Measurements from ENCODE around the gene BEND6. TPM values are rescaled to one million over a fixed set of nuclear protein-coding genes. Genes with fewer than 3 reads are reported as not detected.

BEND6 gene
- polyA plus RNA-seq, 1 of the 3 experiments (the other 2 are of a cell fraction) = 6.9 TPM

DNA sequence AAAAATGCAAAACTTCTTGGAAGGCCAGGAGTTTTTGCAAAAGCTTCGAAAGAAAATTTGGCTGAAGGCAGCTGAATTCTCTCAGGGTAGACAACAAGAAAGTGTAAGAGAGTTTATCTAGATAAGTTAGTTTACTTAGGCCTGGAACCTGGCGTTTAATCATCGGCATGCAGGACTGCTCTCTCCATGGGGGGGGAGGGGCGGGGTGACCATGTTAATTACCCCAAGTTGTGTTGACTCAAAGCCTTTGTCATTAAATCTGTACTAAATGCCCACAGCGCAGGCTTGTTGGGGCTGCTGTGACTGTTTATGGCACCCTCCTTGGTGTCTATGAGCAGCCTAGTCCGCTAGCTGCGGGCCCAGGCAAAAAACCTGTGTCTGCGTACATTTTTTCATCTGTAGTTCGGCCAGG lies 115.0 kb downstream of the BEND6 start:
- no peak overlapping the region for H3K4me3 ChIP-seq (ENCODE audit: low read depth in 2 of 2, low read length in 1 of 2)
- H3K27me3 ChIP-seq (ENCODE audit: insufficient read depth) = no peaks in the 10 kb centered on the region
- H3F3A ChIP-seq (replicated peaks; ENCODE audit: insufficient read depth) = peaks cover 6% of the 10 kb centered on the region
- H2AFZ ChIP-seq (ENCODE audit: low read depth) = no peak overlapping the region
- DNase-seq = no peak
- peaks cover 3 to 18% of the 10 kb centered on the region in 2 experiments for H3K36me3 ChIP-seq (replicated peaks in 1 of 2; ENCODE audit: control insufficient read depth in 1 of 2, insufficient read depth in 2 of 2, low read length in 1 of 2)
- 98% methylated on average over 9 of the region's 9 CpGs for WGBS (ENCODE audit: low lambda C conversion rate)
- no peaks in the 10 kb centered on the region for H3K9me3 ChIP-seq
- no peak overlapping the region for H3K9ac ChIP-seq
- no peak overlapping the region for H3K27ac ChIP-seq (ENCODE audit: low read depth in 2 of 2, low read length in 1 of 2)
- H3K4me2 ChIP-seq = no peak overlapping the region
- TF ChIP-seq, protein P1, sequence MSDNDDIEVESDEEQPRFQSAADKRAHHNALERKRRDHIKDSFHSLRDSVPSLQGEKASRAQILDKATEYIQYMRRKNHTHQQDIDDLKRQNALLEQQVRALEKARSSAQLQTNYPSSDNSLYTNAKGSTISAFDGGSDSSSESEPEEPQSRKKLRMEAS (IDR thresholded peaks at IDR 0.05; ENCODE audit: low read depth) = no peak
- TF ChIP-seq, protein P2, sequence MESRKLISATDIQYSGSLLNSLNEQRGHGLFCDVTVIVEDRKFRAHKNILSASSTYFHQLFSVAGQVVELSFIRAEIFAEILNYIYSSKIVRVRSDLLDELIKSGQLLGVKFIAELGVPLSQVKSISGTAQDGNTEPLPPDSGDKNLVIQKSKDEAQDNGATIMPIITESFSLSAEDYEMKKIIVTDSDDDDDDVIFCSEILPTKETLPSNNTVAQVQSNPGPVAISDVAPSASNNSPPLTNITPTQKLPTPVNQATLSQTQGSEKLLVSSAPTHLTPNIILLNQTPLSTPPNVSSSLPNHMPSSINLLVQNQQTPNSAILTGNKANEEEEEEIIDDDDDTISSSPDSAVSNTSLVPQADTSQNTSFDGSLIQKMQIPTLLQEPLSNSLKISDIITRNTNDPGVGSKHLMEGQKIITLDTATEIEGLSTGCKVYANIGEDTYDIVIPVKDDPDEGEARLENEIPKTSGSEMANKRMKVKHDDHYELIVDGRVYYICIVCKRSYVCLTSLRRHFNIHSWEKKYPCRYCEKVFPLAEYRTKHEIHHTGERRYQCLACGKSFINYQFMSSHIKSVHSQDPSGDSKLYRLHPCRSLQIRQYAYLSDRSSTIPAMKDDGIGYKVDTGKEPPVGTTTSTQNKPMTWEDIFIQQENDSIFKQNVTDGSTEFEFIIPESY (IDR thresholded peaks at IDR 0.05; ENCODE audit: borderline replicate concordance, low read depth) = no peak
- TF ChIP-seq POLR2AphosphoS5 (IDR thresholded peaks at IDR 0.05; ENCODE audit: low read depth, low read length) = no peak
- no peak for TF ChIP-seq FOXM1 (IDR thresholded peaks at IDR 0.05; ENCODE audit: low read depth)
- TF ChIP-seq ELF1 (IDR thresholded peaks at IDR 0.05) = no peak
- no peak for TF ChIP-seq SMC3 (IDR thresholded peaks at IDR 0.05; ENCODE audit: low read depth, low read length)
- TF ChIP-seq FOSL2 (IDR thresholded peaks at IDR 0.05; ENCODE audit: borderline replicate concordance, low read depth) = no peak
- TF ChIP-seq, protein P3, sequence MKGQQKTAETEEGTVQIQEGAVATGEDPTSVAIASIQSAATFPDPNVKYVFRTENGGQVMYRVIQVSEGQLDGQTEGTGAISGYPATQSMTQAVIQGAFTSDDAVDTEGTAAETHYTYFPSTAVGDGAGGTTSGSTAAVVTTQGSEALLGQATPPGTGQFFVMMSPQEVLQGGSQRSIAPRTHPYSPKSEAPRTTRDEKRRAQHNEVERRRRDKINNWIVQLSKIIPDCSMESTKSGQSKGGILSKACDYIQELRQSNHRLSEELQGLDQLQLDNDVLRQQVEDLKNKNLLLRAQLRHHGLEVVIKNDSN (IDR thresholded peaks at IDR 0.05; ENCODE audit: borderline replicate concordance, low read depth) = no peak
- TF ChIP-seq EZH2phosphoT487 (IDR thresholded peaks at IDR 0.05; ENCODE audit: borderline replicate concordance, low read depth) = no peak
- TF ChIP-seq, protein P4, sequence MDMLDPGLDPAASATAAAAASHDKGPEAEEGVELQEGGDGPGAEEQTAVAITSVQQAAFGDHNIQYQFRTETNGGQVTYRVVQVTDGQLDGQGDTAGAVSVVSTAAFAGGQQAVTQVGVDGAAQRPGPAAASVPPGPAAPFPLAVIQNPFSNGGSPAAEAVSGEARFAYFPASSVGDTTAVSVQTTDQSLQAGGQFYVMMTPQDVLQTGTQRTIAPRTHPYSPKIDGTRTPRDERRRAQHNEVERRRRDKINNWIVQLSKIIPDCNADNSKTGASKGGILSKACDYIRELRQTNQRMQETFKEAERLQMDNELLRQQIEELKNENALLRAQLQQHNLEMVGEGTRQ (IDR thresholded peaks at IDR 0.05; ENCODE audit: borderline replicate concordance, low read depth, low read length) = no peak
- no peak for TF ChIP-seq MEF2A (IDR thresholded peaks at IDR 0.05; ENCODE audit: borderline replicate concordance, low read depth)
- TF ChIP-seq GATA2 (CRISPR knock-in tag; IDR thresholded peaks at IDR 0.05) = no peak
- H3K4me1 ChIP-seq (ENCODE audit: control insufficient read depth in 1 of 2, insufficient read depth in 2 of 2, low read depth in 1 of 2, low read length in 1 of 2) = peaks cover 0 to 7% of the 10 kb centered on the region in 2 experiments; a peak in 1 of 4 replicates
- H4K20me1 ChIP-seq (ENCODE audit: insufficient read depth) = no peaks in the 10 kb centered on the region
- POLR2A ChIA-PET = no interaction called here
- CTCF ChIA-PET = no interaction called here
- H3K9me2 ChIP-seq = no peaks in the 10 kb centered on the region
- H3K79me2 ChIP-seq (ENCODE audit: insufficient read depth) = no peaks in the 10 kb centered on the region

DNA sequence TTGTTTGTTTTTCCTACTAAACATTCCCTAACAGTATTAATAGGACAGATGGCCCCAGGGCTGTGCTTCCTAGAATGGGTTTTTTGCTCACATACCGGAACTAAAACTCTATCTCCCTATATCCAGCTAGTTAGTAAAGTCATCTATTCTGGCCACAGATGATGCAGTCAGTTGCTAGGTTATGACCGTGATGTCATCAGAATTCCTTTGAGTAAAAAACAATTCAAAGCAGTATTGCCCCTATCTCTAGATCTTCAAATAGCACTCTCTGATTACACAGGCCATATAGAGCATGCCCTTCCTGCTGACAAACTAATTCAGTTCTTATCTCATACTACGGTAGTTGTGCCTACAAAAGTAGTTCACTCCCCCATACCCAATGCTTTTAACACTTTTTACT lies 117.2 kb downstream of the BEND6 start:
- 91% methylated on average over 3 of the region's 3 CpGs for WGBS (ENCODE audit: low lambda C conversion rate)
- Histone ChIP-seq H3K27ac (ENCODE audit: low read depth in 2 of 2, low read length in 1 of 2) (no peak overlapping the region), H3K27me3 (ENCODE audit: insufficient read depth) (no peaks in the 10 kb centered on the region), H3K9me3 (no peaks in the 10 kb centered on the region), H3K4me2 (no peak overlapping the region), H3K79me2 (ENCODE audit: insufficient read depth) (no peaks in the 10 kb centered on the region), H3K9me2 (no peaks in the 10 kb centered on the region), H2AFZ (ENCODE audit: low read depth) (no peak overlapping the region), H3F3A (replicated peaks; ENCODE audit: insufficient read depth) (no peaks in the 10 kb centered on the region), H3K9ac (no peak overlapping the region), H3K4me3 (ENCODE audit: low read depth in 2 of 2, low read length in 1 of 2) (no peak overlapping the region), H4K20me1 (ENCODE audit: insufficient read depth) (no peaks in the 10 kb centered on the region), H3K36me3 (replicated peaks in 1 of 2; ENCODE audit: control insufficient read depth in 1 of 2, insufficient read depth in 2 of 2, low read length in 1 of 2) (peaks cover 3 to 10% of the 10 kb centered on the region in 2 experiments), H3K4me1 (ENCODE audit: control insufficient read depth in 1 of 2, insufficient read depth in 2 of 2, low read depth in 1 of 2, low read length in 1 of 2) (peaks cover 0 to 7% of the 10 kb centered on the region in 2 experiments; a peak in 1 of 4 replicates)
- ChIA-PET CTCF (interaction anchor here (0.9 to 1.0 kb wide), 2 partner anchors 51 to 245 kb away, joined by 5 read pairs; no protein-coding TSS in a partner anchor), POLR2A (no interaction called here)
- TF ChIP-seq NFIC (IDR thresholded peaks at IDR 0.05; ENCODE audit: borderline replicate concordance) (no peak), NRF1 (IDR thresholded peaks at IDR 0.05; ENCODE audit: low read depth, low read length) (no peak), RFX5 (IDR thresholded peaks at IDR 0.05; ENCODE audit: low read length) (no peak), ELF1 (IDR thresholded peaks at IDR 0.05) (no peak), FOXJ3 (CRISPR knock-in tag; IDR thresholded peaks at IDR 0.05) (no peak), SIN3A (IDR thresholded peaks at IDR 0.05; ENCODE audit: borderline replicate concordance, low read depth, low read length) (no peak), MEF2A (IDR thresholded peaks at IDR 0.05; ENCODE audit: borderline replicate concordance, low read depth) (no peak)
- no peak for DNase-seq
